HG03354 (cell line): ENCODE results near the gene KIF2A.

Source experiments
- ATAC-seq: cut with Tn5 transposase; IDR thresholded peaks from one replicate; pipeline ENCODE4 v1.9.1; 2021; ENCODE audit warnings: mild to moderate bottlenecking; ENCODE audit not compliant: unreplicated experiment, poor library complexity, severe bottlenecking

The KIF2A gene

DNA sequence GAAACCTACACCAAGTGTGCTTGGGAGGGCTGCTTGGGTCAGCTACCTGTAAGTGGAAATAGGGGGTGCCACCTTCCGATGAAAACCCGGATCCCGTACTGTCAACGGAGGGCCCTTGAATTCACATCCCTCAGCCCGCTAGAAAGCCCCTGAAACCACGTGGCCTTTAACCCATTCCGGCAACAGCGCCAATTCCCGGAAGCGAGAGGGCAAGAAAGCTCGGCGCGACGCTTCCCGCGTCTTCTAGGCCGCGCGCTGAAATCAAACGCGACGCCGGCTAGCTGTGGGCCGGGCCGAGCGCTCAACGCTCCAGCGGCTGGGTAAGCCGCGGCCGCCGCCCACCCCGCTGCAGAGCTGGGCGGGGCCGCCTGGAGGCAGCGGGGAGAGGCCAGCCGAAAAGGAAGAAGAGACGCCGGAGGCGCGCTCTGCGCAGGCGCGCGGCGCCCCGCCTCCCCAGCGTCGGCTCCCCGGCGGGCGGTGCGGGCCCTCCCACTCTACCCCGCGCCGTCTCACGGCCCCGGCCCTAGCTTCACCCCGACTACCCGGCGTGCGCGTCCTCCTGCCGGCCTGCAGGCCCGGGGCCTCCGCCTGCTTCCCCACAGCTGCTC is at the start of gene KIF2A:
Gene KIF2A (plus strand): TSS at position 492 of the 608 bp plus-strand sequence. CDS start 267 bp downstream, outside the sequence.
- peak; percentile 90 for ATAC-seq

DNA sequence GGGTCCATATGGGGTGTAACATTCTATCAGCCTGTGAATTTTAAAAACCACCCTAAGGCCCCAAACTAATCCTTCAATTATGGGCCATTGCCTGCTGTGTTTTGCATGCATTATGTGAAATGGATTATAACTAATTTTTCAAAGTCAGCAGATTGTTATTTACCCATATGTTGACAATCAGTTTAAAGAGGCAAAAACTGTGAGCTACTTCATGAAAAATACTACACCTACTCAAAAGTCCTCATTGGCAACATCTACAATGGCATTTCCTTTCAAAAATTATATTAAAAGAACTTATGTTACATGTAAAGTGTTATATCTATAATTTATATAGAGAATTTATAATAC is 49.0 kb upstream of the KIF2A start:
- no peak for ATAC-seq

DNA sequence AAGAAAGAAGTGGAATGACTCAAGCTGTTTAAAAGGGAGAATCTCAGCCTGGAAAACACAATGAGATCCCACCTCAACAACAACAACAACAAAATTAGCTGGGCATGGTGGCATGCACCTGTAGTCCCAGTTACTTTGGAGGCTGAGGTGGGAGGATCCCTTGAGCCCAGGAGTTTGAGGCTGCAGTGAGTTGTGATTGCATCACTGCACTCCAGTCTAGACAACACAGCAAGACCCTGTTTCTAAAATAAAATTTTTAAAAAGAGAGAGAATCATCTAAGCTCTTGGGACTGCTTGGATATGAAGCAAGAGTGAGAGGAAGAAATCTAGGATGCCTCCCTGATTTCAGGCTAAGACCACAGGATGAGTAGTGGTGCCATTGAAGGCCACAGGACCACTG is 47.4 kb upstream of the KIF2A start:
- no peak for ATAC-seq

DNA sequence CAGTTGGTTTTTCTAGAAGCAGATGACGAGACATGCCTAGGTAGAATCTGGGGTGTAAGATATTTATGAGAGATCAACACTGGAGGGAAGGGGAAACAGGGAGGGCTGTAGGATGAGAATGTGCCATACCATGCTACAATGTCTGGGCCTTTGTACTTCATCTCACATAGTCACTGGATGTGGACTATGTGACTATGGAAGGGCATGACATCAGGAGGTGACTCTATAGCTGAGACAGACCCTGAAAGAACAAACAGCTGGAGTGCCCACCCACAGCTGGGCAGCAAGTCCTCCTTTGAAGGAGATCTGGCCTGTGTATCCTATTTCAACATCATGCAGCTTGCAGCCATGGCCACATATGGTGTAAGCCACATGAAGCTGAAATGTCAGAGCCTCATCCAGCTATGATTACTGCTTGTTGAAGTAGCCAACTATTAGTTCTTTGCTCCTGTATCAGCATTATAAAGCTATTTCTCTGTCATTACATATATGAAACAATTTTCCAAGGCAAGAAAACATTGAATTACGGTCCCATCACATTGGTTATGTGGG is 46.2 kb upstream of the KIF2A start:
- ATAC-seq = no peak

DNA sequence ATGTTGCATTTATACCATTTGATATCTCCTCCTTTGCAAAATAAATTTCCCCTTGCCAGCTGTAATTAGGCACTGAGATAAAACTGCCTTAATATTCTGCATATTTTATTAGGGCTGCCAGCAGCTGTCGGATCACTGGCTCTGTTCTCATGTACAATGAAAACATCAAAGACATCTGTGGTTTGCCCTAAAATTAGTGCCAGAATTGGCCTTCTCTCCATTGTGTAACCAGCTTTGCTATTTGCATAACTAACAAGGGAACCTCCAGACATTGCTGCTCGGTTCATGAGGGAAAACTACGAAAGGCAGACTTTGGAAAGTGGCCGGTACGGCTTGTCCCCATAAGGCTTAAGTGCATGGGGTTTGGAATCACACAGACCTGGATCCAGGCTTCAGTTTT is 45.5 kb upstream of the KIF2A start:
- ATAC-seq = no peak

DNA sequence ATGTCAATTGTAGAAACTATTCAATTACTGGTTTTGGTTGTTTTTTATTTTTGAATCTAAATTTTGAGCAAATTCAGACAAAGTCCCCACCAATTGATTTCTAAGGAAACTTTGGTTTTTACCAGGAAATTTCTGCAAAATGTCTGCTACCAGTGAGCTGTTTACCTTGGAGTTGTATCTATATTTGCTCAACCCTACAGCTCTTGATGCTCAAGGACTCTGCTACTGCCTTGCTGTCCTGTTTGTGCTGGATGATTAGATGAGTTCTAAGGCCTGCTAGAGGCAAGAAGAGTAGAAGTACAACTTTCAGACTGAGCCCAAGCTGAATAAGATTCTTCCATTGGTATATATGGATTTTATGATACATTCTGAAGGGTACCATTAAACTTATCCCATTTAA is 42.6 kb upstream of the KIF2A start:
- ATAC-seq = no peak

DNA sequence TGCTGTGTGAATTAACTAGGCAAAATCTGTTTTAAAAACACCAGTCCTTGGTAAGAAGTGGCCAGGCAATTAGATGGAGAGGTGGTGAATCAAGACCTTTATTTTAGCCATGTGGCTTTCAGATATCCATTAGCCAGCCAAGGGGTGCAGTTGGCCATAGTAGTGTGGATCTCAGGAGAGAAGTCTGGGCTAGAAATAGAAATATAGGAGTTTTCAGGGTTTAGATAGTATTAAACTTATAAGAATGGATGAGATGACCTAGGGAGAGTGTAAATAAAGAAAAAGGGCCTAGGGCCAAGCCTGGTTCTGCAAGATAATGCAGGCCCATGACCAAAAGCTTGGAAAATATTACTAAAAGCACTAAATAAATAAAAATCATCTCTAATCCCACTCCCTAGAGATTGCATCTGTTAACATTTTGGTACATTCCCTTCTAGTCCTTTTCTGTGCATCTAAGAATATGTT is 40.3 kb upstream of the KIF2A start:
- ATAC-seq = no peak

DNA sequence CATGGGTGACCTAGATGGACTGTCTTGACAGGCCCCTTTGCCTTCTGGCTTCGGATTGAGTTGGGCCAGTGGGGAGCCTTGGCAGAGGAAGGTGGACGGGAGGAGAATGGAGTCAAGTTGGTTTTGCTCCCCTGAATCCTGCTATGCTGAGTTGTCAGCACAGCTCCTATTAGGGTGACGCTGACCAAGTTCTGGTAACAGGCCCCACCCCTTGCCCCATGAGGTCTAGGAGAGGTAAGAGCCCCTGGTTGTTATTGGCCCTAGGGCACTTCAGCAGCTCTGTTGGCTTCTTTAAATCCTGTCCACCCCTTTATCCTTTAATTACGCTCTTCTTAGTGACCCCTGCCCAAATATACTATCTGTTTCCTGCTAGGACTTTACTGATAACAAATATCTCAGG is 39.4 kb upstream of the KIF2A start:
- no peak for ATAC-seq

DNA sequence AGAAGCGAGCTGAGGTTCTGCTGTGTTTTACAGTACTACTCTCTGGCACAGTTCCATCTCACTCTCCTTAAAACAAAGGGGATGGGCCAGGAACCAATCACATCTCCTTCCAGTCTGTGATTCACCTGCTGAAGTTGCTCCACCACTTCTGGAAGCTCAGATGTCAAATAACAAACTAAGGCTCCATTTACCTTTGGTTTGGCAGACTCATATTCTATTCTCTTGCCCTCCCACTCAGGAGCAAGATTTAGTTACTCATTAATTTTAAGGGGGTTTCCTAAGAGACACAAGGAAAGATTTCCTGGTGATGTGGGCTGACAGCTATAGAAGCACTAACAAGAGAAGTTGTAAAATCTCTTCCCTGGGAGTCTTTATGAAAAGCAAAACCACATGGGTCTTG is 37.8 kb upstream of the KIF2A start:
- ATAC-seq = no peak

DNA sequence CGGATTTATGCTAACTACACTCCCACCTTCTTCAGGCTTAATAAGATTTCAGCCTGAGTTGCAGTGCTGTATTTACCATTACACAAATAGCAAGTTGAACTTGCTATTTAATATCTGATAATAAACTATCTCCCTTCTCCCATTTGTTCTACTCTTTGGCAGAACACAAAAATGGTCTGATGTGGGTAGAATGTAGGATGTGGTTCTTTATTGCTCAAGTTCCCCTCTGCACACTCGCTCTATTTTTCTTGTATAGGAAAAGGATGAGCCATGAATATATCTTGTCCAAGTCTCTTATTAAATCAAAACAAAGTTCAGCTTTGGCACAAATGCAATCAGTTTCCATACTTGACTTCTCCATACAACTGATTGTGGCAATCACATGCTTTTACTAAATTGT is 37.2 kb upstream of the KIF2A start:
- no peak for ATAC-seq

DNA sequence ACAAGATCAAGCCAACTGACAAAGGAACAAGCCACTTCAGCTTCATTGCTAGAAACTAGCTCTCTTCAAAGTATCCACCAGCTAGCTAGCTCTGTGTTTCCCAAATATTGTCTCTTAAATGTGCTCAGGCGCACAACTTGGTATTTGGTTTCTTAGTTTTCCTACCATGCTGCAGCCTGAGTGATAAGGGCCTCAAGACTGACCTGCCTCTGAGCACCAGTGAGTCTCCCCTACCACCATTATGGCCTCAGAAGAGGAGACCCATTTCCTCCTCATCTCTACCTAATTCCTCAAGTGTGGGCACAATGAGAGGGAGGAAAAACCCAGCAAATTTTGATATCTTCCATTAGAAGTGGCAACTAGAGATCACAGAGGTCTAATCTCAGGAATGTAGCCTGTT is 34.6 kb upstream of the KIF2A start:
- no peak for ATAC-seq

DNA sequence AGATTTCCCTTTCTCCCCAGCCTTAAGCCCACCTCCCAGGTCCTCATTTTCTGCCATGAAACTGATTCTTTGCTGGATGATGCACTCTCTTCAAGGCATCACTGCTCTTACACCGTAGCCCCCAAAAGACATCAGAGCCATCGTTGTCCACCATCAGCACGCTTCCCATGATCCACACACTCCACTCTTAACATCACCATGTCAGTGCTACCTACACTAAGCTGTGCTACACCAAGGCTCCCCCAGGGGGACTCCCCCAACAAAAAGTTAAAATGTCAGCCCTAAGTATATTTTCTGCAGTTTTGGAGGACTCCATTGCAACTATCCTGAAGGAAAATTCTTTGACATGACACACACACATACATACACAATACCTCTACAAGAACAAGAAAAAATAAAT is 34.1 kb upstream of the KIF2A start:
- ATAC-seq = no peak

DNA sequence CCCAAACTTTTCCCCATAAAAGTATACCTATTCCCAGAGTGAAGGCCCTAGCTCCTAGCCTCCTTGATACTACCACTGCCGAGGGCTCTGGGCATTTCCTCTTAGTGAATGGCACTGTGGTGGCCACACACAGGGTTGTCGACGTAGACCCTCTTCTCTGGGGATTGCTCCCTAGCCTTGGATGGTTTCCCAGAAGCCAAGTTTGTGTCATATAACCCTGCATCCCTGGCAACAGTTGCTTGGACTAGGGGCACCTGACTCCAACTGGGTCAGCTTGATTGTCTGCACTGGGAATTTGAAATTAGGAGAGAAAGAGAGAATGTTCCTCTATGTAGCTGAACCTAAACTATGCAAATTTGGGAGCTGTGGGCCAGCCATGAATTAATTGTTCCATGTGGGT is 32.3 kb upstream of the KIF2A start:
- ATAC-seq = no peak

DNA sequence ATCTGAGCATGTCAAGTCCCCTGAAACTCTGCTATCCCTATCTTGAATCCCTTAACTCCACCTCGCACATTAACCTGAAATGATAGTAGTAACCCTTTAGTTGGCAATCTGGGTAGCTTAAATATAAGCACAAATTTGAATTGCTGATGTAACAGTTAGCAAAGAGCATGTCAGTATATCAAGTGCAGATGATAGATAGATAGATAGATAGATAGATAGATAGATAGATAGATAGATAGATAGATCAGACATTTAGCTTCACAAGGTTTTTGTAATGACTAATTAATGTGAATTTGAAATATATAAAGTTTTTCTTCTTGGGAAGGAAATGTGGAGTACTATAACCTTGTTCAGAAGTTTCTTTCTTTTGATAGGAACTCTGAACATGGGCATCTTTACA is 30.4 kb upstream of the KIF2A start:
- no peak for ATAC-seq

DNA sequence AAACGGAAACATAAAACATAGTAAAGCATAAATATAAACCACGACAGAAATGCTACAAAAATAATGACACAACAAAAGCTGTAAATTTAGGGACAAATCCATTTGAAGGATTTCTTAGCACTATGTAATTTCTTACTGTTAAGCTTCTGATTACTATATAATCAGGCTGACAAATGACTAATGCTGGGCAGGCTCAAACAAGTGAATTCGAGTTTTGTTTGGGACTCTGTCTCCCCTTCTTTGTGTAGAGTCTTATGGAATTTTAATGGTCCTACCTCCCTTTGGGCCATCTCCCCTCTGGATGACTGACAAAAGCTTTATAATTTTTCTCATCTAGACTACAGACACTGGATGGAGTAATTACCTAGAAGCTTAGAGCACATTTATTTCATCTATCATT is 24.6 kb upstream of the KIF2A start:
- ATAC-seq = no peak

DNA sequence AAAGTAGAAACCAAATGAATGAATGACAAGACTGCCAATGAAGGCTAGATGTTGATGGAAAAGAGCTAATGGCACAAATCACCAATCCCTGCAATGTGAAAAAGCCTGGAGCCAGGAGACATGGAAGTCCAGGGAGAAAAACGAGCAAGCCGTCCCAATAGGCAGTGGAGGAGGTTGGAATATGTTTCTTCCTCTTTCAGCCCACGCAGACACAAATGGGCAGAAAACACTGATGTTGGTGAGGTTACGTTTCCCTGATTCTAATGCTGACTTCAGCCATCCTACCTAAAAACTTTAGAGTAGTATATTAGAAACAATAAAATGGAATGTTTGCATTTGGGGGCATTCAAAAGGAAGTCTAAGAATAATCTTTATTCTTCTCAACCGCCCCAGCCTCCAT is 23.9 kb upstream of the KIF2A start:
- ATAC-seq = no peak

DNA sequence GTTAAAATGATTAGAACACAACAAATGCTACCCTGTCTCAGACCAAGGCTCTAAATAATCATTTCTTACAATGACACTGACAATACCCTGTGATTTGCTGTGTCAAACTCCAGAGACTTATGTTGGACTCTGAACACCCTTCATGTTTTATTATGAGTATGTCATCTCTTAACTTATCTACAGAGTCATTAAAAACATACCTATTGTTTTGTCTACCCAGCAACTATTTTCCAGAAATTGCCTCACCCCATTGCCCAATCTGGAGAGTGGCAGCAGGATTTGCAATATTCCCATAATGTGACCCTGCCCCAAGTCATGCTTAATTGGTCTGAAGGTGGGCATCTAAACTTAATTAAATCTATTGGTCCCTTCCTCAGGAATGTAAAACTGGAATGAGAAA is 23.0 kb upstream of the KIF2A start:
- ATAC-seq = no peak

DNA sequence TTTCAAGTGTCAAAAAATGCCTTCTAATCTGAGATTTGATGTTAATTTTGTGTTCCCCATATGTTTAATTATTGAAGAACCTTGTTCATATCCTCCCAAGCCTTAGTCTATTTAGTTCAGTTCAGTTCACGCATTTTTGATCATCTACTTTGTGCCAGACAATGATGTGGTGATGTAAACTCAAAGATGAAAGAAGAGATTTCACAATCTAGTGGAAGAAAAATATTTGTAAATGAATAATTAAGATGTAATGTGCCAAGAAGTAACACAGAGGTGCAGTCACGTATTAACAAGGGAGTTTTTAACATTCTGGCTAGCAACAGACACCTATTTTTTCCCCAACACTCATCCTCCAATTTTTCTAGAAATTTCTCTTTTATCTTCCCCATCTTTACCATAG is 22.1 kb upstream of the KIF2A start:
- no peak for ATAC-seq

DNA sequence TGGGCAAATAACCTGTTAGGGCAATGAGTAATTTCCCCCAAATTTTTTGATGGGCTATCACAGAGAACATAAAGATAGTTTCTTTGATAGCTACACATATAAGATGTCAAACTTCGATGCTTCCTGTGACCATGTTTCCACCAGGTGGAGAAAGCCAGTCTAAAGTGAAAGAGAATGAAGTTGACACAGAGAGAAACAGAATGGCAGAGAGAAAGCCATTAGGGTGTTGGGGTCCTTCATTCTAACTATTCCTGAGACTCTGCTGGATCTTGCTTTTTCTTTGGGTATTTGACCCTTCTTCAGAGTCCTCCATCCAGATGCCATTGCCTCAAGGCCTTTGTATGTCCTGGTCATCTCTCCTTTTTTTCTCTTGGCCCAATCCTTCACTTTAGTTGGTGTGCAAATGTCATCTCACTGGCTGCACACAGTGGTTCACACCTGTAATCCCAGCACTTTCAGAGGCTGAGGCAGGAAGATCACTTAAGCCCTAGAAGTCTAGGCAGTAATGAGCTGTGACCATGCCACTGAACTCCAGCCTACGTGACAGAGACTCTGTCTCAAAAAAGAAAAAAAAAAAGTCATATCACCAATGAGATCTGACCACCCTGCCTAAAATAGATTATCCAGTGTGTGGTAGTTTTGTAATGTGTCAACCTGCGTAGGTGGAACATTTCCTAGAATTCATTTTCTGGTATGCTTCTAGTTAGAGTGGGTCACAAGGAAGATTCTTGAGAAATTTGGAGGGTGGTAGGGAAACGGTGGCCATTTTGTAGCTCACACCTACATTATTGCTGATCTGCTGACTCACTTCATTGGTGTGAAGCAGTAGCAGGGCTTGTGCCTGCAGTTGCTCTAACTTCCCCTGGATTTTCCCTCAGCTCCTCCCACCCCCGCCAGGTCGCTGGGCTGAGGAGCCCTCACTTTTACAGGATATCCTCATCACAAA is 20.8 kb upstream of the KIF2A start:
- ATAC-seq = peak; percentile 64

DNA sequence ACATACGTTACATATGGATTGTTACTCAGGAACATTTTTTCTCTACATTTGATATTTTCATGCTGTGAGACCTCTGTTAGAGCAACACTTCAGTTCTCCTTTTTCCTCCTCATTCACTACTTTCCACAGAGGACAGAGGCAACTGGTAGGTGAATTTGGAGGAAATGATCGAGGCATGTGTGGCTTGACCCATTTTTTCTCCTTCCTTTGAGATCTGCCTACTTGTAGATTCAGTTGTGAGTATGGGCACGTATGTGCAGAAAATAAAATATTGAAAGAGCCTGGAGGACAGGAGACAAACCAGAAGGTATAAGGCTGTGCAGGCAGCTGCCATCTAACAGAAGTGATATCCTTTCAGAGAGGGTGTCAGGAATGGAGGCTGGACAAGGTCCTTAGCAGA is 19.2 kb upstream of the KIF2A start:
- ATAC-seq = no peak

DNA sequence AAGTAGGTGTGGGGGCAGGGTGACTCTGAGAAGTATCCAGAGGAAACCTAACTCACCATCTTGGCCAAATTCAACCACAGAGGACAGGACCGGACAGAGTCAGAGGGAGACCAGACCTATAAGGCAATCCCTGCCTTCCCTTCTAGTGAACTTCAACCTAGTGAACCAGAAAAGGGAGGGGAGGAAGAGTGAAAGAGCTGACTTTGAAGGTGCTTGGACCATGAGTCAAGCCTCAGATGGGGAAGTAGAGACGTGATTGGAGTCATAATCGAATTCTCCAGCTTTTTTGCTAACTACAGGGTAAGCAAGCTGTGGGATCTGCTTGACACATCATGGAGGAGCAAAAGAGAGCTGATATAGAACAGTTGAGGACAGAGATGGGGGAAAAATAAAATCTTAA is 18.8 kb upstream of the KIF2A start:
- no peak for ATAC-seq
